Activated naive CD8-positive, alpha-beta T cell treated with anti-CD3 and anti-CD28 coated beads, Interleukin-2, amount 50 U/mL, for 16 hours (primary cell): ENCODE results near the gene APOH.

Experiments used
- DNase-seq: peaks from one replicate; pipeline ENCODE4 v3.0.0-alpha.2; 2020; ENCODE audit warnings: low read depth, low spot score

APOH gene

GRCh38 chr17:66192378-66192687, 36.9 kb downstream of the APOH start:
- DNase-seq = no peak

DNA sequence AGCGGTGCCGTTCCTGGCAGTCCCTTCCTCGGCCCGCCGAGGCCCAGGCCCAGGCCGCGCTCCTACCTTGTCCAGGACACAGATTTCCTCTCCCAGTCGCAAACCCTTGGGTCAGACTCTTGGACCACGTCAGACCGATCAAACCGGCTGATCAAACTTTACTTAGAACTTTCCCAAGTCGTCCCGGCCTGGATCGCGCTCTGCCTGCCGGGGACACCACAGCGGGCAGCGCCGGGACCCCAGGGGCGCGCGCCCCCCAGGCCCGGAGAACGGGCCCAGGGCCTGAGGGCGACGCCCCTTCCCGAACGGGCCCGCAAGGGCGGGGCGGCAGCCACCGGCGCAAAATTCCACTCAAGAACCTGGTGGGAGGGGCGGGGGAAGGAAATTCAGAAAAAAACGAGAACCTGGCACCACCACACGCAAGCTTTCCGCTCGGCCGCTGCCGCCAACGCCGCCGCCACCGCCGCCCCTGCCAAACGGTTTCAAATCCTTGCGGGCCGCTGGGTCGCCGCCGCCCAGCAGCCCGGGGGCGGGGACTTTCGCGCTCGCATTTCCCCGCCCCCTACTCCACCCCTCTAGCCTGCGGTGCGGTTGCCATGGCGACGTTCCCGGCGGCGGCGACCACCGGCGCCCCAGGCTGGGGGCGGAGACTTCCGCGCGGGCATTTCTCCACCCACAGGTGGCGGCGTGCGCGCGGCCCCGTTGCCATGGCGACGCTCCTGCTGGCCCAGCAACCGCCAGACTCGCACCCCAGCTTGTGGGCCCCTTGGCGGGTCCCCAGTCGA, 37.4 kb downstream of the APOH start, which contains the start of gene CEP112:
Gene CEP112, minus strand, starts transcription at position 541 of the 785 bp plus-strand sequence.
- peak; percentile 60 for DNase-seq

GRCh38 chr17:66190738-66191592, 38.2 kb downstream of the APOH start:
- no peak for DNase-seq

DNA sequence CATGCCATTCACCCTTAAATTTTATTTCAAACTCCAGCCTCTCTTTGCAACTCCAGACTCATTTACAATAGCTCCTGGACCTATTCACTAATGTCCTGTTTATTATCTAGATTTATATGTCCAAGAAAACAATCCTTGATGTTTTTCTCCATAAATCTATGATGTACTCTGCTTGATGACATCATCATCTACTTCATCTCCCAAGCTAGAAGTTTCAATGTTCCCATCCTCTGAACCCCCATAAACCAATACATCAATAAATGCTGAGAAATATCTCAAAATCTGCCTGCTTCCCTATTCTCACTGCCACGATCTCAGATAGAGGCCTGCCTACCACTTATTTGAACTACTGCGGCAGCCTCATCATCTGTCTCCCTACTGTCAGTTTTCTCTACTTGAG, 41.5 kb downstream of the APOH start:
- no peak for DNase-seq

DNA sequence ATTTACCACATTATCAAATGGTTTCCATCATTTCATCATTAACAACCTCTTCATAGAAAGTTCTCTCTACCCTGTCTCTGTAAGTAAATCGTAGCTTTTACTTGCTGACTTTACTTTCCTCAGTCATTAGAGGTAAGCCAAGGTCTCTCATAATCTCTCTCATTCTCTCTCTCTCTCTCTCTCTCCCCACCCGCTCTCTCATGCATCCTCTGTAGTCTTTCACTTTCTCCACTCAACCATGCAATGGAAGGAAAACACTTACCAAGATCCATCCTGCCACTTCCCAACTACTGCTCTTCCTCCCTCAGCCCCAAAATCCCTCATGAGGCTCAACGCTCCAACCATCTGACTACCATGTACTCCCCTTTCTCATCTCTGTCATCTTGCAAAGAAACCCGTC, 43.4 kb downstream of the APOH start:
- DNase-seq = no peak

DNA sequence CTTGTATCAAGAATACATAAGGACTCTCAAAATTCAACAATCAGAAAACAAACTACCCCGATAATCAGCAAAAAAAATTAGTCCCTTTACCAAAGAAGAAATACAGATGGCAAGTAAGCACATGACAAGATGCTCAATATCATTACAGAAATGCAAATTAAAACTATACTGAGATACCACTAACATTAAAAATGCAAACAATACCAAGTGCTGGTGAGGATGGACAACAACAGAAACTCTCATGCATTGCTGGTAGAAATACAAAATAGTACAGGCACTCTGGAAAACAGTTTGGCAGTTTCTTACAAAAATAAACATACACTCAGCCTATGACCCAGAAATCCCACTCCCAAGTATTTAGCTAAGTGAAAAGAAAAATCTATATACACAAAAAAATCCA, 44.8 kb downstream of the APOH start:
- no peak for DNase-seq

GRCh38 chr17:66183529-66183928, 45.7 kb downstream of the APOH start:
- no peak for DNase-seq

- DNase-seq = no peak
Observed at GRCh38 chr17:66178642-66179041, 50.6 kb downstream of the APOH start.

DNA sequence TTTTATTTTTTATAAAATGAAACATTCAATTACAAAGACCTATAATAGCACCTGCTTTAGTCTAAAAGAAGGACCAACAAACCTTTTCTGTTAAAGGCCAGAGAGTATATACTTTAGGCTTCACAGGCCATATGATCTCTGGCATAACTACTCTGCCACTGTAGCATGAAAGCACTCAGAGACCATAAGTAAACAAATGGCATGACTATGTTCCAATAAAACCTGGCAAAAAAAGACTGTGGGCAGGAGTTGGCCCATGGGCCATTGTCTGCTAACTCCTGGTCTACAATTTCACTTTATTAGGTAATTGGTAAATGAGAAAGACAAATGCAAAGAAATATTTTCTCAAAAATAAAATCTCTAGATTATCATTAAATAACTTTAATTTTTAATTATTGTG, 52.2 kb downstream of the APOH start:
- DNase-seq = no peak

- DNase-seq = no peak
Observed at GRCh38 chr17:66175892-66176291, 53.3 kb downstream of the APOH start.

GRCh38 chr17:66172691-66173223, 56.5 kb downstream of the APOH start:
- DNase-seq = no peak

DNA sequence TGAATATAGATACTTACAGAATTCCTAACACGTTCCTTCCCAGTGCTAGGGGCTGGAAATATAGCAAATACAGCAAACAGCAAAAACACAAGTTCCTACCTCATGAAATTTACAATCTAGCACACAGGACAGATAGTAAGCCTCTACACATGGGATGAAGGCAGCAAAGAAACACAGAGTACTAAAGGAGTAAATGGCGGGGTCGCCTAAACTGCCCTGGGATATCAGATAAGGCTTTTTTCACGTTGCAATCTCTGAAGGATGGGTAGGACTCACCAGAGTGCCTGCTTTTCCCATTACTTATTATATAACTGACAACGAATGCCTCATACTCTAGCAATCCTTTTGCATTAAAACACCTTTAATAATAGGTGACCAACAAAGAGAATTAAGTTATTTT, 57.1 kb downstream of the APOH start:
- DNase-seq = no peak

DNA sequence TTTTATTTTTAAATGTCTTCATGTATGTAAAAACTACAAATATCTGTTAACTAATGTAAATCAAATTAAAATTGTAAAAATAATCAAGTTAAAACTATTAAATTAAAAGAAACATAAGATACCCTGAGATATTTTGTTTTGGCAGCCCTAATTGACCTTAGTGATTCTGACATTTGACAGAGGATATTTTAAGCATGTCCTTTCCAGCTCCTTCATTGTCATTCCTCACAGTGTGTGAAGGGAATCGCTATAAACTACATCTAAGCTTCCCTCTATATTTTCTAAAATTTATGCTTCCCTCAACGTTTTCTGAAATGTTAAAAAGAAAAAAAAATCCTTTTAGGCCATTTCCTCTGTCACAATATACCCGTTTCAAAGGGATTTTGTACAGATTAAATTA, 57.5 kb downstream of the APOH start:
- no peak for DNase-seq

DNA sequence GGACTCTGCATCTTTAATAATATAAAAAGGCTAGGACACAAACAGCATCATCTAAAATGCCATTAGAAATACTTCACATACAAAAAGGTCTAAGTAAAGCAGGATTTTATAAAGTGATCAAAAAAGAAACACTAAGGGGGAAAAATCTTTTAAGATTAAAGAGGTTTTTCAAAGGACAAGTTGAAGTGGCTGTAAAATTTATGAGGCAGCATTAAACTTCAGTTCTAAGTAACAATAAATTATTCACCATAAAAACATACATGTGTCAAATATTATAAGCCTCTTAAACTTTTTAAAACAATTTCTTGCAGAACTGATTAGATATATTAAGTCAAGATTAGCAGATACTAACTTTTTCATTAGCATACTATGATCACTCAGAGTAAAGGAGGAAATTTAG, 58.0 kb downstream of the APOH start:
- DNase-seq = no peak

- DNase-seq = no peak
Observed at GRCh38 chr17:66169839-66170238, 59.4 kb downstream of the APOH start.

DNA sequence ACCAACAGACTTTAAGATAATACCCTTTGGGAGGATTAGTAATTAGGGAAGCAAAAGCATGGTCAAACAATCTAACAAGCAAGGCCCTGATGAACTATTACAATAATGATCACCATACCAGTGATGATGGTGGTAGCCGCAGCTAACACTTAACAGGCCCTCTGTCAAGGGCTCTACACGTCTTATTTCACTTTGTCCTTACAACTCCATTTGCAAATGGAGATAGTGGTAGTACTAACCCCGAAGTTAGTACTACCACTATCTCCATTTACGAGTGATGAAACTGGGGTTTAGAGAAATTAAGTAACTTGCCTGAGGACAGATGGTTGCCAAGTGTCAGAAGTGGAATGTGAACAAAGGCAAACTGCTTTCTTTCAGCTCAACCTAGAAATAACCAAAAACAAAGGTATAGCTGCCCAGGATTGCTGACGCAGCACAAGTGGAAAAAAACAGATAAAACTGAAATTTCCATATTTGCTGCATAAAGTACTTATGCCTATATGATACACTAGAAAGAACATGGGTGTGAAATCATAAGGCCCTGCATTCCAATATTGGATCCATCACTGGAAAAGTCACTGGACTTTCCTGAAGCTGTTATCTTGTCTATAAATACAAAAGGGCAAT, 61.9 kb downstream of the APOH start:
- DNase-seq = no peak

GRCh38 chr17:66165537-66166123, 63.6 kb downstream of the APOH start:
- no peak for DNase-seq
